ENCODE measurements around the gene AFF3.

AFF3 gene

DNA sequence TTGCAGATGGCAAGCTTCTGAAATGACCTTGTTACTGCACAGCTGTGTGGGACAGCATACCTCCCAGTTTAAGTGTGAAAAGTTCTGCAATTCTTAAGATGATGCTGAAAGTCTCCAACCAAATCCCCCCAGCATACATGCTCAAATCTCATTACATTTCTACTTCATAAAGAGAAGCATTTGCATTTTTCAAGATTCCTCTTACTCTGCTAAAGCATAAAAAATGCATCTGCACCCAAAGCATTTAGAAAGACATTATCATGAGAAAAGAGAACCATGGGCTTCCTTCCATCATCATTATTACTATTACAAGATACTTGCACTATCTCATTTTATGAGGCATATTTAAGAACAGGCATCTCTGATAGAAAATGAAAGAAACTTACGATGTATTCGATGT, 415.7 kb downstream of the AFF3 start:
- no peak for DNase-seq

DNA sequence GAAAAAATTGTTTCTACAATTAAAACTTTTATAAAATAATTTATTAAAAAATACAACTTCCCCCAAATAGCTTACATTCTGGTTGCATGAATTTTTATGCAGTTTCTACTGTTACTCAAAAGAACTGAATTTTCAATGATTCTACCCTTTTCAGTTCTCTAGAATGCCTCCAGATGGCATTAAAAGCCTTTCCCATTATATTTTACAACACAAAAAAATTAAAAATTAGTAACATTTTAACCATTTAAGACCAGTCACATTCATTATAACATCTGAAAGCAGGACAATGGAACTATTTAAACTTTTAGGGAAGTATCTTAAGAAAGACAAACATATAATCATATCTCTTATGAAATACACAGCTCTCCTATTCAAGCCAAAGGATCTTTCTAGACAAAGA, 416.6 kb downstream of the AFF3 start:
- DNase-seq = no peak

DNA sequence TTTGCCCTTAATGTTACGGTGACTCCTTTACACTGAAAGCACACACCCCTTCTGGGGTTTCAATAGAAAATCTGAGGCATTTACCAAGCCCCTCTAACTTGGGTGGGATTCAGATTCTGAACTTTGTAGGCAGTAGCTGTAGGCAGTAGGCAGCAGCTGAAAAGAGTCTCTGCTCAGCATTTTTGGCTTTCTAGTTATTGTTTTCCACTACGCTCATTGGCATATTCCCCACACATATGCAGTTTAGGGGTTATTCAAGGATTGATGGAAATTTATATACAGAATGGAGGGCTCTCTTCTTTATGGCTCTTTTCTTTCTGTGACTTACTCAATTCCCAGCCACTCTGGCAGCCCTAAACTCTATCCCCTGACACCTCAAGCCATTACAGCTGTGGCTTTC, 419.9 kb downstream of the AFF3 start:
- no peak for DNase-seq

DNA sequence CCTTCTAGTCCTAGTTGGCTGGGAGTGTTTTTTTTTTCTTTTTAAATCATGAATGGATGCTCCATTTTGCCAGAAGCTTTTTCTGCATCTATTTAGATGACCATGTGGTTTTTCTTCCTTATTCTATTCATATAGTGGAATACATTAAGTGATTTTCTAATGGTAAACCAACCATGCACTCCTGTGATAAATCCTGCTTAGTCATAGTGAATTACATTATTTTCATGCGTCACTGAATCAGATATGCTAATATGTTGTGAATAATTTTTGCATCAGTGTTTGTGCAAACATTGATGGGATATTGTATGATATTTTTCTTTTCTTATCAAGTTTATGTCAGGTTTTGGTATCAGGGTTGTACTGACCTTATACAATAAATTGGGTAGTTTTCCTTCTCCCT, 423.3 kb downstream of the AFF3 start:
- DNase-seq = no peak

DNA sequence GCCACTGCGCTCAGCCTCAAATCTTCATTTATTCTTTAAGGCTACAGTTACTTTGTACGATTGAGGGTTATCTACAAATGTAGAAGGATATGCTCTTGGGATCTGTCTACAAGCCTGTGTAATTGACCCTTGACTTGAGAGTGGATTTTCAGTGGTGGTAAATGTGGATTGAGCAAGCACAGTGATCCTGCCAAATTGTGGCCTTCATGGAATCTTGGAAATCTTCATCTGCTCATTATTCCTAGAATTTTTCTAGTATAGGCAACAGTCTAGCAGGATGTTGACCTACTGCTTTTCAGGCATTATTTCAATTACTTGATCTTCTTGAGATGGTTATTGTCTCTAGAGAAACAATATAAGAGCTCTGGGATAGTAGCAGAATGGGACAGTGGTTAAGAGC, 426.4 kb downstream of the AFF3 start:
- DNase-seq = no peak

DNA sequence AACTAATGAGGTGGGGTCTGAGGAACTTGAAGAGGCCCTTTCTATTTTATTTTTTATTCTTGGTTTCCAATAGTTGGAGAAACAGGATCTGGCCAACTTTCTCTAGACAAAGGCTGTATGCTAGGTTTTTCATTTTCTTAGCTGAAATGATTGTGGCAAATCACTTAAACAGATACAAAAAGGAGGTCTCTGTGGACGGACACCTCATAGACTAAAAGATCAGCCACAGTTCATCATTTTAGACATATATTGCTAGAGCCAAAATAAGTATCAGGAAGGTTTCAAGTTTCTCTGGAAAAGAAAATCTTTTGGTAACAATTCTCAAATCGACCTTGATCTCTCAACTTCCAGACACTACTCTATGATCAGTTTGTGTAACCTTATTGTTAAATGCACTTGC, 428.0 kb downstream of the AFF3 start:
- no peak for DNase-seq

DNA sequence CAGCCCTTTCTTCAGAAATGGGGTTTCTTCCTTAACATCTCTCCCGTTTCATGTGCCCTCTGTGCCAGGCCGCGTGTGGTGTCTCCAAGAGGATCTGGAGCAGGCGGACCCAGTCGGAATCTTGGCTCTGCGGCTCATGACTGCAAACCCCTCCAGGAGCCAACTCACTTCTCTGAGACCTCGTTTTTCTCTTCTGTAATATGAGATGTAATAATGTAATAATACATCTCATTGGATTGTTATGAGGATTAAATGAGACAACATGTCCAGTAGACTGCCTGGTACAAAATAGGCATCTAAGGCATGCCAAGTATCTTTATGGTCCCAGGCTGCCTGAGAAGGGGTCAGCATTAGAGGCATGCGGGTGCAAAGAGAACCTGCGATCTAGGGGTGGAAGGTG, 431.2 kb downstream of the AFF3 start:
- DNase-seq = no peak

DNA sequence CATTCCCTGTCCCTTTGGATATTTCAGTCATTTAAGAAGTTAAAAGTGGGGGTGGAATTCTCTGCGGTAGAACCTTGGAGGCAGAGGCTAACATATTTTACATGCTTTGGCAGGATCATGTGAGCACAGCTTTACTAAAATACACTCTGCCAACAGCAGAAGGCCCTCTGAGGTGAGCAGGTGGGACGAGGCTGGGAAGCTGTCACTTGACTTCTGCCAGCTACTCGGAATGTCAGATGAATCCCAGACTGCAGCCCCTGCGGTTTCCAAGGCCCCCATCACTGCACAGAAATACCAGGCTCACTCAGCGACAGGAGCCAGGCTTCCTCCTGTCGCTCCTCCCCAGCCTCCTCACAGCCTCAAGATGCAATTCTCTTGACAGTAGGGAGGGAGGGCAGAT, 431.7 kb downstream of the AFF3 start:
- DNase-seq = no peak

DNA sequence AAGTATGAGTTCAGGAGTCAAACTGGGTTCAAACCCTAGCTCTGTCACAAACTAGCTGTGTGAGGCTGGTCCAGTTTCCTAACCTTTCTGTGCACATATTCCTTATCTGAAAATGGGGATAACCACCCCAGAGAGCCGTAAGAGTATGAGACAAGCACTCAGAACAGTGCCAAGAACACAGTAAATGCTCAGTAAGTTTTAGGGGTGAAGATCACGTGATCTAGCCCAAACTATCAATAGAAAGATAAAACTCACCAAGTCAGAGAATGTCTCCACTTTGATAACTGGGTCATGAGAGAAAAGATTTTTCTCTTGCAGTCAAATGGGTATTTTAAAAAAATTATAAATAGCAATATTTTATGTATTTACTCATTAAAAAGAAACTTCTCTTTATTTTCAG, 433.2 kb downstream of the AFF3 start:
- DNase-seq = no peak

DNA sequence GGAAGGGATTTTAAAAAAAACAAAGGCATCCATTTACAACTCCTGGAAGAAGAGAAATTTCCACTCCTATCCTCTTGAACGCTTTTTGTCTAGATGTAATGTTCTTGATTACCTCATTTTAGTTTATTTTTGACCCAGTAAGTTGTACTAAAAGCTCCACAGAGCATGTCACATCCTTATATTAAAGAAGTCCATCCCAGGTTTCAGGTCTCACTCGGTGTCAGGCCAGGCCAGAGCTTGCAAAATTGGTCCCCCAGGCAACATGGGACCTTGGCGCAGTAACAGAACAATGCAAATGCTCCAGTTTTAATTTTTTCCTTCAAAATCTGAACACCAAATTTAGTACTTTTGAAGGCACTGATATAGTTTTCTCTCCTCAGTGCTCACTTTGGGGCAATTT, 434.2 kb downstream of the AFF3 start:
- no peak for DNase-seq

DNA sequence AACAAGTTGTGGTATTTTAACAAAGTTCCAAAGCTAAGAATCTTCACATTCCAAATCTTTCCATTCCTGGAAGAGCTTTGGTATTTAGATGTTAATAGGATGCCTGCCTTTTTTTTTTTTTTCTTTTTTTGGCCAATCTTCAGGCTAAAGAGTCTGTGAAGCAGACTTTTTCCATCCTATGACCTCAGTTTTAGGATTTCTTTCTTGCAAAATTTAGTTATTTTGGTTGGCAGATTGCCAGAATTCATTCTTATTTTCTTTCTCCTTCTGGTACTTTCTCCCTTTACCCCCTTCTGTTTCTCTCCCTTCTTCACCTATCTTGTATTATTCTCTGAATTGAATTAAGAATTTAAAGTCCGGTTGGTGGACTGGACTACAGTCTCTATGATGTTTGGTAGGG, 434.8 kb downstream of the AFF3 start:
- DNase-seq = no peak

DNA sequence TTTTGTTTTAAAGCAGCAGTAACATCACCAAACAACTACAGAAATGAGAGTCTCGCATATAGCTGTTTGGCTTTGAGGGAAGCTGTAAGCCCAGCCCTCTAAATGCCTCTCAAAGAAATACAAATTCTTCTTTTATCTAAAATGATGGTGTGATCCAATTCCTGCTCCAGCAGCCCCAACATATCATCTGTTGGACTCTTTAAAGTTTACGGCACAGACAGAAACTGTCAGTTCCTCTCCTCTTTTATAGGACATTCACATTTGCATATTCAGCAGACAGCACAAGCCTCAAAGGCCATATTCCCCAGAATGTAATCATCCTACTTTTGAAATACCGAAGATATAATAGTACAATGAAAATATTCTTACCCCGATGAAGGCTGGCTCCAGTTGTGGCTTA, 435.7 kb downstream of the AFF3 start:
- DNase-seq = no peak

DNA sequence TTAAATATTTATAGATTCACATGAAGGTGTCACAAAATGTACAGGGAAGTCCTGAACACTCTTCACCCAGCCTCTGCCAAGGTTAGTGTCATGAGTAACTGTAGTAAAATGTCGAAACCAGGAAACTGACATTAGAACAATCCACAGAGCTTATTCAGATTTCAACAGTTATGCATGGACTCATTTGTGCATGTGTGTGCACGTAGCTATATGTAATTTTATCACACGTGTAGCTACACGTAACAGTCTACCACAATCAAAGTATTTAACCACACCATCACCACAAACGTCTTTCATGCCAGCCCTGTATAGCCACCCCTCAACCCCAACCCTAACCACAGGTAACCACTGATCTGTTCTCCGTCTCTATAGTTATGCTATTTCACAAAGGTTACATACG, 440.9 kb downstream of the AFF3 start:
- DNase-seq = no peak

DNA sequence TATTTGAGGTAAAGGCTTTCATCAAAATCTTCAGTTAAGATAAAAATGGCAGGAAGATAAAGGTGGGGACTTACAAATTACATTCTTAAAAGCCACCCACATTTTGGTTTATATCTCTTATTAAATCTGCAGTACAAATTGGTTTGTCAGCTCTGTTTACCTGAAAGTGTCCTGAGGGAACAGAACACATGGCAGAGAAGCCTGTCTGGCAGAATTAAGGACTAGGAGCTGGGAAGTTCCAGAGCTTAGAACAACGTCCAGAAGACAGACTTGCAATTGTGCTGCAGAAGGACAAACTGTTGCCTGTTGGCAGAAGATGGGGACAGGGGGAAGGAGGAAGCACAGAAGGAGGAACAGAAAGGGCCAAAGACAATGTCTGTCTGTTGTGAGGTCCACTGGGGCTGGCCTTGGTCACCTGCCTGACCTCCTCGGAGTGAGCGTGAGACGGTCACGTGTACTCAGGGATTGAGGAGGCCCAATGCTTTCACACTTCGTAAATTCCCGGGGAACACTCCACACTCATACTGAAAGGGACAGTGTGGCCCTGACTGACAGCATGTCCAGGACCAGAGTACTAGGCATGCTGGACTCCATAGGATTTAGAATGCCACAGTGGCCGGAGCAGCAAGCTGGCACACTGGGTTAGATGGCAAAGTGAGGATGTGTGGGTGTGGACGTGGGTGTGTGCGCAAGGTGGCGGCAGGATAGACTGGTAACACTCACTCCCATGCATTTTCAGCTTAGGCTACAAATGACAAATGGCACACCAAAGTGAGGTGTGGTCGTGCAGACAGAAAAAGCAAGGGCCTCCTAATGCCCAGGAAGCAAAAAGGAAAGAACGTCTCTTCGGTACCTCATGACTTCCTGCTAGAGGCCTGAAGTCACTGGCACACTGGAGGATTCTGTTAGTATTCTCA, 441.6 kb downstream of the AFF3 start:
- no peak for DNase-seq

DNA sequence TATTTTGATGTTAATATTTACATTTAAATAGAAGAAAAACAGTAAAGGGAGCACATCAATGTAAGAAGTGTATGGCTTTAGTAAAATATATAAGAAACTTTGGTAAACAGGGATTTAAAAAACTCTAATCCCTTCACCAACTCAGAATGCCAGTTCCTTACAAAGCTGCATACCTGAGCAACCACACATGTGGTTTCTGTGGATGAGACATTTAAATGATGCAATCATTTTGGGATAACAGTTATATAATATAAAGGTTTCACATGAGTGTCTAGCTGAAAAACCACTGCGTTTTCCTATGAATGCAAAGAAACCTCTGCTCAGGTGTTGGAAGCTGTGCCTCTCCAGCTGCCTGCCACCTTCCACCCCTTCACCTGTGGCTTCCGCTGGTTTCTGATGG, 443.5 kb downstream of the AFF3 start:
- DNase-seq = no peak

DNA sequence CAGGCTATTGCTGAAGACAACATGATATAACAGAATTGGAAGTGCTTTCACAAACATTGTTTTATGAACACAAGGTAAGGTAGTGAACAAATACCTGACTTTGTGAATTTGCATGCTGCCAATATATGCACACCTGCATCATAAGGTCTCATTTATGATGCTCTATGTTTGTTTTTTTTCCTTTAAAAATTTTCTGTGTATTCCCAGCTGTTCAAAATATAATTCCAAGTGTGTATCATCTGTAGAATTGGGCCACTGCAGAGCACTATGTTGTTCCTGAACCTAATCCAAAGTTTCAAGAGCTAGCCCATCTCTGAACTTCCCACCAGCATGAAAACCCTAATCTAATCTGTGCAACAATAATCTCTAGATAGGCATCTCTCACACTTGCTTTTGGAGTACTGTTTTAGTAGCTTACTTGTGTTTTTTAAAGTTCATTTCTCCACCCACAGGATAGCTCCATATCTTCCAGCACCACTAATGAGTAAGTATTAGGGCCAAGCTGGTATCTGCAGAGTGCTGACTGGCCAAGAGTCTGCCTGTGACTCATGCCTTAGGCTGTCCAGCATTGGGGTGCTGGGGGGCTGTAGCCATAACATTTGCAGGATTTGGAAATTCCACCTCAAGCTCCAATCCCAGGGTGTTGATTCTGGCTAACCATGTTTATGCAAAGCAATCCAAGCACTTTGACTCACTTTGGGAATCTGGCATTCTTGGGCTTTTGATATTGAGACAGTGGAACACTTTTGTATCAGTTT, 444.4 kb downstream of the AFF3 start:
- DNase-seq = no peak

DNA sequence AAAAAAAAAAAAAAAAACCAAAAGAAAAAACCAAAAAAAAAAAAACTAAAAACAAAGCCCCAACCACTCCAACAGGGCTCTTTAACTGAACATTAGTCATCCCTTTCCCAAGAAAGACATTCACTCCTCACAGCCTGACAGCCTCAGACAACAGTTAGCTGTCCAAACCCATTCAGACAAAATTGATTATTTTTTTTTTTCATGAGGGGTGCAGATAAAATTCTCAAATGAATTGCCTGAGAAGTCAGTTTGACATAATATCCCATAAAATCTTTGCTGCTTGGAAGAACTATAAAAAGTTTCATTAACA, 446.5 kb downstream of the AFF3 start:
- DNase-seq = no peak

DNA sequence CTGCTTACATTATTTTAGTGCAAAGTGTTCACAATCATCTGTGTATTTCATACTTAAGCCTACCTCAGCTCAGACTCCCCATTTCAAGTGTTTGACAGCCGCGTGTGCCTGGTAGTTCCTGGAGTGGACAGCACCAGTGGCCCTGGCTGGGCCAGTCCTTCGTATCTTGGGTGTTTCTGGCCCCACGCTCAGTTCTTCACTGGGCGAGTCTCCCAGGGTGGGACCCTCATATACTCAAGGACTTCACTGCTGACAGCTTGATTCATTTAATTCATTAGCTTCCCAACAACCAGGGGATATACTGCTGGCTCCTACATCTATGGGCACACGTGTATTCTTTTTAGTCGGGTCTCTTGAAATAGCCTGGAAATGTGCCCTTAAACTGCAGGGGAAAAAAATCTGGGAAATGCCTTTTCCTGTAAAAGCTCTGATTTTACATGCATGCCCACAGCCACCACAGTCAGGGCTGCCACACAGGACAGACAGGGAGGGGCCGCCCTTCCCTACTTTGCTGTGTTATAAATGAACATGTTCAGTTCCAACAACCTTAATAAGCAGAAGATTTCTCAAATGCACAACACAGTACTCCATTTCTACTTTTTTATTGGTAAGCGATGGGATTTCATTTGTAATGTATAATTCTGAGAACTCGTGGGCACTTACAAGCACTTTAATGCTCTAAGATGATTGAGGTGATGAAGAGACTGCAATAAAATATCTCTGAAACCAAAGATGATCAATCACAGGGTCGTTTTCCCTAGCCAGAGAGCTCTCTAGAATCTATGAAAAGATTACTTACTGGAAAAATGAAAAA, 447.1 kb downstream of the AFF3 start:
- no peak for DNase-seq

DNA sequence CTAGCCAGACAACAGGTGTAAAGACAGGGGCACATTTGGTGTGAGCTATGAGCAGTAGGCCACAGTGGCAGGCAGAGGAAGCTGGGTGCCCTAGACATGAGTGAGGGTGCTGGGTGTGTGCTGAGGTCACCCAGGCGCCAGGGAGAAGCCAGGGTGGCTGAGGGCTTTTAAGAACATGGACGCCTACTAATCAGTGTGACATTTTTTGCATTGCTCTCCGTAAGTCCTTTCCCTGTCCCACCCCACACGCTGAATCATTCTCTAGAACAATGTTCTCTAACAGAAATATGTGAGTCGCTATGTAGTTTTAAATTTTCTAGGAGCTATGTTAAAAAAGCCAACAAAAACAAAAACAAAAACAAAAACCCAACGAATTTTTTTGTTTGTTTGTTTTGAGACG, 448.1 kb downstream of the AFF3 start:
- no peak for DNase-seq

DNA sequence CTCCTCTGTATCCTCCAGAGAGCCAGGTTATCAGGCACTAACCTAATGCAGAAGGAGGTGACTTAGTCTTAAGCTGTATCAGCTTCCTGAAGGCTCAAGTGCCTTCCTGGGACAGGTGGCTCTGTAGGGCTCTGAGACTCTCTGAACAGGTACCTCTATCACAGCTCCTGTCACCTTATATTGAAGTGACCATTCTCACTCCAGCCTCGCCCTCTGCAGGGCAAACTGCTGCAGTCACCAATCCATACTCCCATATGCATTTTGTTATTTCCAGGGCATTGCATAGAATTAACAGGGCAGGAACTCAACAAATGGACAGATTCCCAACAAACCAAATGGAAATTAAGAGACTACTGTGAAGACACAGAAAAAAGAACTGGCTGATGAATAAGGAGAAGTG, 449.6 kb downstream of the AFF3 start:
- no peak for DNase-seq

DNA sequence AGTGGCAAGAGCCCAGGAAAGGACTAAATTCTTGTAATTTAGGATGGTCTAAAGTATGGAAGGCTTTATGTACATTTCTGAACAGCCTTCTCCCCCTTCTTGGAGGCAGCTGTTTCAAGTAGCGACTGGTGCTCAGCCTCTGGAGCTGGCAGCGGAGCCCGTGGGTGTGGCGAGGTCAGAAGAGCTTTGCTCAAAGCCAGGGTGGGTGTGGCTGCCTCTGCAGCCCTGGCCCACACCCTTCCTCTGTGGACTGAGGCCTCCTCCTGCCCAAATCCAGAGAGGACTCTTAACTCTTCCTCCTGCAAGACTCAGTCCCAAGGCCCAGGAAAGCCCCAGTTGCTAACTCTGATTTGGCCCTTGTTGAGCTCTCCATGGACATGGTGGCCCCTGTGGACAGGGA, 450.5 kb downstream of the AFF3 start:
- DNase-seq = no peak

DNA sequence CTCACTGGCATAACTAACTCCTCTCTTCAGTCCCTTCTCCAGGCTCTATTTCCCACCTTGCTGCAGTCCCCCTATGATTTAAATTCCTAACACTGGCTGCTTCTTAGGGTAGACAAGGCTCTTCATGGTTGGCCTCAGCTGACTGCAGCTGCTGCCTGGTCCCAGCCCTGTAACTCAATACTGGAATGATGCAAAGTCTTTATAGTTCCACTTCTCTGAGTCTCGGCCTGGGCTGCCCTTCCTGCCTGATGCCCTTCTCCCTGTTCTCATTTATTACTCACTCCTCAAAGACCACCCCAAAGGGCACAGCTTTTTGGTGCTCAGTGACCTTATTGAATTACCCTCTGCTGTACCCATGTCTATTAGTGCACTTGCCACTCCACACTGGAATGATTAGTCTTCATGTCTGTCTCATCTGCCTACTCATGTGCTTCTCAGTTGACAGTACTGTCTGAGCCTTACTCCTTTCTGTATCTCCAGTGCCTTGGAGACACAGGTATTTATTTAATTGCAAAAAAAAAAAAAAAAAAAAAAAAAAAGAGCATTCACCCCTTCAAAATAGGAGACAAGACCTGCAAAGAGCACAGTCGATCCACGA, 453.1 kb downstream of the AFF3 start:
- no peak for DNase-seq

DNA sequence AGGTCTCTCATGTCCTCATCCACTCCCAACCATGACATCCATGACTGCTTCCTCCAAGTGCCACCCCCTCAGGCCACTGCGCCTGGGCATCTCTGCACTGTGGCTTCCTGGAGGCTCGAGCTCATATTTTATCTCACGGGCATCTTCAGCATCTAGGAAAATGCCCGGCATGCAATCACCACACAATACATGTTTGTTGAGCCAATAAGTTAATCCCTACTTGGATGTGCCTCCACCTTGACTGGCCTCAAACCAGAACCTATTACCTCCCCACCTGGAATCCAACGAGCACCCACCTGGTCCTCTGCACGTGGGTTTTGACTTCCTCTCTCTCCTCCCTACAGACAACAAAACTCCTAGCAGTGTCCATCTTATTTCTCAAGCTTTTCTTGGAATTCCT, 453.7 kb downstream of the AFF3 start:
- no peak for DNase-seq
